Activated CD4-positive, alpha-beta T cell treated with anti-CD3 and anti-CD28 coated beads, Interleukin-2, Interleukin-4, amounts not matched to agents 100 ng/mL and 50 ng/mL, durations not matched to agents 16 hours and 8 hours (primary cell): ENCODE results near the gene IFNGR2.
A peak's percentile ranks its signal among the peaks of the same experiment; 100 is the strongest.
"Not testable (repeated sequence)": the region's sequence is repeated elsewhere in the genome, so short reads cannot be mapped to it uniquely, and the experiment has no call there.

Experiments used
- DNase-seq: peaks from one replicate; pipeline ENCODE4 v3.0.0-alpha.2; 2020; ENCODE audit warnings: low spot score

The IFNGR2 gene, protein sequence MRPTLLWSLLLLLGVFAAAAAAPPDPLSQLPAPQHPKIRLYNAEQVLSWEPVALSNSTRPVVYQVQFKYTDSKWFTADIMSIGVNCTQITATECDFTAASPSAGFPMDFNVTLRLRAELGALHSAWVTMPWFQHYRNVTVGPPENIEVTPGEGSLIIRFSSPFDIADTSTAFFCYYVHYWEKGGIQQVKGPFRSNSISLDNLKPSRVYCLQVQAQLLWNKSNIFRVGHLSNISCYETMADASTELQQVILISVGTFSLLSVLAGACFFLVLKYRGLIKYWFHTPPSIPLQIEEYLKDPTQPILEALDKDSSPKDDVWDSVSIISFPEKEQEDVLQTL

DNA sequence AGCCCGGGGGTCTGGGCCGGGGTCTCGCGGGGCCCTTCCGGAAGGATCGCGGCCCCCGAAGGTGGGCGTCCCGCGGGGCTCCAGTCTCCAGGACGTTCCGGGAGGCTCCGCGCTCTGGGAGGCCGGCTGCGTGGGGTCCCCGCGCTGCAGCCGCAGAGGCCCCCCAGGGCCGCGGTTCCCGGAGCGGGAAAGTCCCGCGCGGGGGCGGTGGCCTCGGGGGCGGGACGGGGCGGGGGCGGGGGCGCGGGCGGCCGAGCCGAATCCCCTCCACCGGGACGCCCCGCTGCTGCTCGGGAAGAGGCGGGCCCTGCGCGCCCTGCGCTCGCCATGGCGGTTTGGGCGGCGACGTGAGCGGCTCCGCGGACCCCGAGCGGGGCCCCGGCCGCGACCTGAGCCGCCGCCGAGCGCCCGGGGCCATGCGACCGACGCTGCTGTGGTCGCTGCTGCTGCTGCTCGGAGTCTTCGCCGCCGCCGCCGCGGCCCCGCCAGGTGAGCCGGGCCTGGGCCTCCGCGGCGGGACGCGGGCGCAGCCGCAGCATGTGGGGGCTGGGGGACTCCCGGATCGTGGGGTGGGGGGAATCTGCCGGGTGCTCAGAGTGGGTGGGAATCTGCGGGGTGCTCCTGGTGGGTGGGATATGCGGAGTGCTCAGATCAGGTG, at the start of gene IFNGR2:
Gene IFNGR2, plus strand, starts transcription at position 286 of the 658 bp plus-strand sequence. Its CDS starts 131 bp downstream, at position 417.
- no peak for DNase-seq

DNA sequence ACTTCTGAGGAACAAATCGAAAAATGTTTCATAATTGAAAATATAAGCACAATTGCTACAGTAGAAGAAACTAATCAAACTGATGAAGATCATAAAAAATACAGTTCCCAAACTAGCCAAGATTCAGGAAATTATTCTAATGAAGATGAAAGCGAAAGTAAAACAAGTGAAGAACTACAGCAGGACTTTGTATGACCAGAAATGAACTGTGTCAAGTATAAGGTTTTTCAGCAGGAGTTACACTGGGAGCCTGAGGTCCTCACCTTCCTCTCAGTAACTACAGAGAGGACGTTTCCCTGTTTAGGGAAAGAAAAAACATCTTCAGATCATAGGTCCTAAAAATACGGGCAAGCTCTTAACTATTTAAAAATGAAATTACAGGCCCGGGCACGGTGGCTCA, 47.9 kb upstream of the IFNGR2 start:
- DNase-seq = no peak

DNA sequence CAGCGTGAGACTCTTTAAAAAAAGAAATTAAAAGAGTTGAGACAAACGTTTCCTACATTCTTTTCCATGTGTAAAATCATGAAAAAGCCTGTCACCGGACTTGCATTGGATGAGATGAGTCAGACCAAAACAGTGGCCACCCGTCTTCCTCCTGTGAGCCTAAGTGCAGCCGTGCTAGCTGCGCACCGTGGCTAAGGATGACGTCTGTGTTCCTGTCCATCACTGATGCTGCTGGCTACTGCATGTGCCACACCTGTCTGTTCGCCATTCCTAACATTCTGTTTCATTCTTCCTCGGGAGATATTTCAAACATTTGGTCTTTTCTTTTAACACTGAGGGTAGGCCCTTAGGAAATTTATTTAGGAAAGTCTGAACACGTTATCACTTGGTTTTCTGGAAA, 47.2 kb upstream of the IFNGR2 start:
- DNase-seq = no peak

DNA sequence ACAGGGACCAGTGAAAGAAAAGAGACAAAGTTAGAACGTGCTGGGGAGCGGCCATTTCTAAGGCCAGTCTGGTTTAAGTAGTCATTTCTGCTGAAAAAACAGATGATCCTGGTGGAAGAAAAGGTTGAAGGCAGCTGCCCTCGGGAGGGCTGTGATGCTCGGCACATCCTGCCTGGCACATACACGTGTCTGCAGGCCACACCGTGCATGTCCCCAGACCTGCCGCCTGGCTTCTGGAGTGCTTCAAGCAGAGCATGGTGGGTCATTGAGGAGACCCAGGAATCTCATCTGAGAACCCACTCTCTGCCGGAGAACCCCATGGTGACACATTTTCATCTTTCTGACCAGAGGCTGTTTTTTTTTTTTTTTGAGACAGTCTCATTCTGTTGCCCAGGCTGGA, 46.0 kb upstream of the IFNGR2 start:
- no peak for DNase-seq

GRCh38 chr21:33359446-33359845, 43.8 kb upstream of the IFNGR2 start:
- DNase-seq = no peak

DNA sequence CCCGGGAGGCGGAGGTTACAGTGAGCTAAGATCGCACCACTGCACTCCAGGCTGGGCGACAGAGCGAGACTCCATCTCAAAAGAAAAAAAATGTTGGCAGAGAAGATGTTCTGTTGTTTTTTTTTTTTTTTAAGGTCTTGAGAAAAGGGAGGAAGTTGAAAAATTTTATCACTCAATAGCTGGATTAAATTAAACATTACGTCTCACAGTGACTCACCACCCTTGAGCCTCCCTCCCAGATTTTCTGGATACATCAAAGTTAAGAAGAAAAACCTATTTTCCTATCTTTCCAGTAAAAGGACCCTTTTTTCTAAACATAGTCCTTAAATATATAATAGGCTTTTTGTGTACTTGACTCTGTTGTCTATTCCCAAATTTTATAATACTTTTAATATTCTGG, 42.9 kb upstream of the IFNGR2 start:
- no peak for DNase-seq

- DNase-seq = peak; percentile 85
Observed at GRCh38 chr21:33360881-33361602, 42.2 kb upstream of the IFNGR2 start.

DNA sequence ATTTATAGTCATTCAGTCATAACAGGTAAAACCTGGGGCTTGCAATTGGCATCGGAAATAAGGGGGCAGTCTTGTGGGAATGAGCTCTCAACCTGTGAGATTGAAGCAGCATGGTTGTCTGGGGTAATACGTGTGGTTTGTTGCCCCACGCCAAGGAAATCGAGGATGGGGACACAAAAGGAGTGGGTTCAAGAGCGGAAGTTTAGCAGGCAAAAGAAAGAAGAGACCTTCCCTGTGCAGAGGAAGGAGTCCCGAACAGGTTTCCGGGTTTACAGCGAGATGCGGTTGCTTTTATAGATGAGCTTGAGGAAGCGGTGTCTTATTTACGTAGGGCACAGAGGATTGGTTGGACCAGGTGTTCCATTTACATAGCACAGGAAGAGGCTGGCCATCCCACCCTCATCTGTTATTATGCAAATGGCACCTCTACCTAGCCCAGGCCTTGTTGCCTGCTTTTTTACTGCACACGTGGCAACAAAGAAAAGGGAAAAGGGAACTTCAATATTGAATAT, 41.1 kb upstream of the IFNGR2 start:
- DNase-seq = peak; percentile 46

- not testable (repeated sequence) for DNase-seq
Observed at GRCh38 chr21:33363911-33364609, 39.2 kb upstream of the IFNGR2 start.

DNA sequence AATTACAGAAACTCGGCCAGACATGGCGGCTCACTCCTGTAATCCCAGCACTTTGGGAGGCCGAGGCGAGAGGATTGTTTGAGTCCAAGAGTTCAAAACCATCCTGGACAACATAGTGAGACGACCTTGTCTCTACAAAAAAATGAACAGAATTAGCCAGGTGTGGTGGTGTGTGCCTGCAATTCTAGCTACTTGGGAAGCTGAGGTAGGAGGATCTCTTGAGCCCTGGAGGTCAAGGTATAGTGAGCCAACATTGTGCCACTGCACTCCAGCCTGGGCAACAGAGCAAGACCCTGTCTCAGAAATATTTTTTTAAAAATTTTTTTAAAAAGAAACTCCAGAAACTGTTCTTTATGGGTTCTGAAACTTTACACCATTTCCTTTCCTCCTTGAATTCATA, 38.4 kb upstream of the IFNGR2 start:
- DNase-seq = no peak

DNA sequence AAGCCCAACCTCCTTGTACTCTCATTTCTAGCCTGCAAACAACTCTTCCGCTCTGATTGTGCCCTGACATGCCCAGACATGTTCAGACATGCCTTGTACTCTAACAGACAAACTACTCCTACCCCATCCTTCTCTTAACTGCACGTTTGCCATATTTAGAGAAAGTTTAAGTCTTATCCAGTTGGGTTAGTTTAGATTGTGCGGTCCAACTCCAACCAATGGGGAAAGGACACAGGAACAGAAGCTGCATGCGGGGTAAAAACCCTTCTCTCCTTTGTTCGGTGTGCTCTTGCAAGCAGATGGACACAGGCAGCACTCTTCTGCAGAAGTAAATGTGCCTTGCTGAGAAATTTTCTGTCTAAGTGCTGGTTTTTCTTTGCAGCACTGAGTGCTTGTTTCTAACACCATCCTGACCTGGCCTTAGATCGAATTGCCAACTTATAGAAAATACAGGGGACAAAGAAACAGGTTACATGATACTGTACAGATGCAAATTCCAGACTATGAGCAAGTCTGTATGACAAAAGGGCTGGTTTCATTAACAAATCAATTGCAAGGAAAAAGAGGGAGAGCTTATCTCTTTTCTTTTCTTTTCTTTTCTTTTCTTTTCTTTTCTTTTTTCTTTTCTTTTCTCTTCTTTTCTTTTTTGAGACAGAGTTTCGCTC, 35.8 kb upstream of the IFNGR2 start:
- DNase-seq = no peak

DNA sequence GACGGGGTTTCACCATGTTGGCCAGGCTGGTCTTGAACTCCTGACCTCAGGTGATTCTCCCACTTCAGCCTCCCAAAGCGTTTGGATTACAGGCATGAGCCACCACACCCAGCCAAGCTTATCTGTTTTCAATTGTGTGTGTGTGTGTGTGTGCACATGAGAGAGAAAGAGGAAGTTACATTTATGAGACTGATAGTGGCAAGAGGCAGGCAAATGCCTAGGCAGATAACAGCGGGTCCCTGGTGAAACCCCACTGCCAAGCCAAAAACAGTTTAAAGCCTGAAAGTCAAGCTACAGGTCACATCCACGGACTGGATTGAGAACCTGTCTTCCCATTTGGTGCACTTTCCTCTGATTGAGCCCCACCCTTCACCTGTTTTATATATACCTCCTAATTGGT, 35.1 kb upstream of the IFNGR2 start:
- DNase-seq = no peak

DNA sequence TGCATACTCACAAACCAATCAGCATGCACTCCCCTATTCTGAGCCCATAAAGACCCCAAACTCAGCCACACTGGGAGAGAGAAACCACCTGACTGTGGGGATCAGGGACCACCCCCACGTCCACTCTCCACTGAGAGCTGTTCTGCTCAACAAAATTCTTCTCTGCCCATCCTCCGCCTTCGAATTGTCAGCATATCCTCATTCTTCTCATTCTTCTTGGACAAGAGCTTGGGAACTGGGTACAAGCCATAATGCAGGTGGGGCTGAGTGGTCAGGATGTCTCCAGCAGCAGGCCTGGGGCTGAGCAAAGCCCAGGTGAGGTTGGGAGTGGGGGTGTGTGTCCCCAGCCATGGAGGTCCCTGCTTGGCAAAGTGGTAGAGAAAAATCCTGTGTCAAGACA, 34.6 kb upstream of the IFNGR2 start:
- DNase-seq = no peak

DNA sequence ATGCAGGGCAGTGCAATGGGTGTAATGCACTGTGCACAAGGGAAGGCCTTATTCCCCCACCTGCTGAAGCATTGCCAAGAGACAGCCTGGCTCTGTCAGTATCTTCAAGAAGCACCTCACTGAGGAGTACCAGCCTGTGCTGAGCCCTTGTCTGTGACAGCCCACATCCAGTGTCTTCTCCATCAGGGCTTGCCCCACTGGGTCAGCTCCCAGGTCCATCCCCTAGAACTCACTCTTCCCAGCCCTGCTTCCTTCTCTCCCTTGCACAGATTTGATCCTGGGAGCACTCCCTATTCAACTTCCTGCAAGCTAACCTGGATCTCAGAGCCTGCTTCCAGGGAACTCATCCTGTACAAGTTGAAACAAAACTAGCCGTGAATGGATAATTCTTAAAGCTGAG, 33.6 kb upstream of the IFNGR2 start:
- DNase-seq = no peak

DNA sequence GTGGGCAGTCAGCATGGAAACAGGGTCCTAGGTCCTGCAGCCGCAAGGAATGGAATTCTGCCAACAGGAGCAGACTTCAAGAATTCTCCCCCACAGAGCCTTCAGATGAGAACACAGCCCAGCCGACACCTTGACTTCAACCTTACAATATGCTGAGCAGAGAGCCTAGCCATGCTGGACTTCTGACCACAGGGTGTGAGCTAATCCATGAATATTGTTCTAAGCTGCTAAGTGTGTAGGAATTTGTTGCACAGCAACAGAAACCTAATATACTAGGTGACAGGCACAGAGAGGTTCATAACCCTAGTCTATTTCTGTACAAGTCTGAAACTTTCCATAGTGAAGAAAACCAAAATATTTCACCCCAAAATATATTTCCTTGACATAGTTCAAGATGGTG, 32.9 kb upstream of the IFNGR2 start:
- DNase-seq = no peak

GRCh38 chr21:33371366-33371765, 31.8 kb upstream of the IFNGR2 start:
- no peak for DNase-seq

- DNase-seq = no peak
Observed at GRCh38 chr21:33372582-33372981, 30.6 kb upstream of the IFNGR2 start.

DNA sequence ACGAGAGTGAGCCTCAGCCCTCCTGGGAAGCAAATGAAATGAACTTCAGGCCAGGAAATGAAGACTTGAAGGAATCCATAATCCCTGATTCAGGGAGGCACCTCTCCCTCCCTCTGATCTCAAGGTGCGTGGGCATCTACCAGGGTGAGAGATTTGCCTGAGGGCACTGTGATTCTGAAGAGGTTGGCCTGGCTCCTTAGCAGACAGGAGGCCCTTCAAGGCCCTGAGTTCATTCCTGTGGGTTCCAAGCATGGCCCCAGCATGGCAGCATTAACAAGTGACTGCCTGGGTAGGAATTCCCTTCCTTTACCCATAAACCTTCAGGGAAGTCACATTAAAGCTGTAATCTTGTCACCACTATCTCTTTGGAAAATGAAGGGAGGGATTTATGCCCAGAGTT, 29.8 kb upstream of the IFNGR2 start:
- no peak for DNase-seq

DNA sequence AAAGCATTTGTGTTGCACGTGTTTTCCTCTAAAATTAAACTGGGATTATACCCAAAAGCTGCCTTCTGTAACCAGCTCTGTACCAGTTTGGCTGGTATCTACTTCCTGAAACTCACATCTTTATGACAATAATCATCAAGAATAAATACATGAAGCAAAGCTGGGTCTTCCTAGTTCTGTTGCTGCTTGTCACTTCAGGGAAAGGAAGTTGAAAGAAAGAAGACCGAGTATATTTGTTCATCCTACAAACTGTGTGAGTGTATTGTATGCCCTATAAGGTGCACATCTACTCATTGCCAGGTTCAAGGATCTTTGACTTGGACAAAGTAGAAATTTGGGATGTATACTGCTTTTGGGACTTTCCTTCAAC, 29.1 kb upstream of the IFNGR2 start:
- no peak for DNase-seq

DNA sequence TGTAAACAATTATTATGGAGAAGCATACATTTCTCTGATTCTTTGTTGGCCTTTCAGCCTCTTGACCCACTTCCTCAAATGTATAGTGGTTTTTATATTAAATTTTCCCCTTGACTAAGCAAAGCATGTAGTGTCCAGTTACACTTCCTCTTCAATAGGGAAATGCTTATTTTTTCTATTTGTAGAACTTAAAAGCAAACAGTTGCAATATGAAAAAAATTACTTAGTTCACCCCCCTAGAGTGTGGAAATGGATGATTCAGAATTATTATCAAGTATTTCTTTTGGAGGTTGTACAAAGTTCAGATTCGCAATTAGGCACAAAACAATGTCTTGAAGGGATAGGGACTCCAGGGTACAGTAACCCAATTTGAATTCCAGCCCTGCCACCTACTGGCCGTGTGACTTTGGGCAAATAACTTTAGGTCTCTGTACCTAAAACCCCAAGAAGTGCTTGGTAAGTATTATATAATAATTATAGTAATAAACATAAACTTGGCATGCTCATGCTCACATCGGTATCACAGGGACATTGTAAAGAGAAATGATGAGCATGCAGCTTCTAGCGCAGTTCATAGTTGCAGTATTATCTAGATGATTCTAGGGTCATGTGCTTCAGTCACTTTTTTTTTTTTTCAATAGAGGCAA, 28.6 kb upstream of the IFNGR2 start:
- DNase-seq = peak; percentile 47

- no peak for DNase-seq
Observed at GRCh38 chr21:33375101-33375644, 28.0 kb upstream of the IFNGR2 start.
